Right ventricle myocardium inferior (tissue), 1 donor: Measurements from ENCODE around the gene RNF19B. TPM values are rescaled to one million over a fixed set of nuclear protein-coding genes. Genes with fewer than 3 reads are reported as not detected.
"Not testable (repeated sequence)": the region's sequence is repeated elsewhere in the genome, so short reads cannot be mapped to it uniquely, and the experiment has no call there.

ENCODE experiments used
- ATAC-seq: fragments of 200-7000 bp; cut with Tn5 transposase; one replicate; pipeline ENCODE4 v1.9.1; 2020; ENCODE audit warnings: mild to moderate bottlenecking, moderate library complexity
- DNase-seq: peaks from one replicate; pipeline ENCODE4 v3.0.0; 2021; ENCODE audit errors: missing footprints
- intact Hi-C: fragments of 100-400 bp; cut with DNase I; formaldehyde crosslinking; loops from one replicate; pipeline ENCODE4 v1.11.0; 2022
- total RNA-seq: library from RNA; stranded (reverse); fragmentation: NEBNext Ultra II Directional; extraction: Animal tissue kit (Norgen Biotek cat#: 25700); gene quantifications from one replicate; pipeline ENCODE4 v1.2.1, GENCODE V29; 2021
- donor health status: DM: no; HTN: yes; CAD: no; lungs with severe emphysema.

Gene RNF19B
- total RNA-seq, 1 donor from 2014 or later: 15.5 TPM

DNA sequence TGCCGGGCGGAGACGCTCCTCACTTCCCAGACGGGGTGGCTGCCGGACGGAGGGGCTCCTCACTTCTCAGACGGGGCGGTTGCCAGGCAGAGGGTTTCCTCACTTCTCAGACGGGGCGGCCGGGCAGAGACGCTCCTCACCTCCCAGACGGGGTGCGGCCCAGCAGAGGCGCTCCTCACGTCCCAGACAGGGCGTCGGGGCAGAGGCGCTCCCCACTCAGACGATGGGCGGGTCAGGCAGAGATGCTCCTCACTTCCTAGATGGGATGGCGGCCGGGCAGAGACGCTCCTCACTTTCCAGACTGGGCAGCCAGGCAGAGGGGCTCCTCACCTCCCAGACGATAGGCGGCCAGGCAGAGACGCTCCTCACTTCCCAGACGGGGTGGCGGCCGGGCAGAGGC lies 10.4 kb upstream of the RNF19B start:
- ATAC-seq, intact Hi-C loops, DNase-seq: not testable (repeated sequence)

DNA sequence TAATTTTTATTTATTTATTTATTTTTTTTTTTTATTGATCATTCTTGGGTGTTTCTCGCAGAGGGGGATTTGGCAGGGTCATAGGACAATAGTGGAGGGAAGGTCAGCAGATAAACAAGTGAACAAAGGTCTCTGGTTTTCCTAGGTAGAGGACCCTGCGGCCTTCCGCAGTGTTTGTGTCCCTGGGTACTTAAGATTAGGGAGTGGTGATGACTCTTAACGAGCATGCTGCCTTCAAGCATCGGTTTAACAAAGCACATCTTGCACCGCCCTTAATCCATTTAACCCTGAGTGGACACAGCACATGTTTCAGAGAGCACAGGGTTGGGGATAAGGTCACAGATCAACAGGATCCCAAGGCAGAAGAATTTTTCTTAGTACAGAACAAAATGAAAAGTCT lies 8.8 kb upstream of the RNF19B start:
- DNase-seq, intact Hi-C loops, ATAC-seq: not testable (repeated sequence)

DNA sequence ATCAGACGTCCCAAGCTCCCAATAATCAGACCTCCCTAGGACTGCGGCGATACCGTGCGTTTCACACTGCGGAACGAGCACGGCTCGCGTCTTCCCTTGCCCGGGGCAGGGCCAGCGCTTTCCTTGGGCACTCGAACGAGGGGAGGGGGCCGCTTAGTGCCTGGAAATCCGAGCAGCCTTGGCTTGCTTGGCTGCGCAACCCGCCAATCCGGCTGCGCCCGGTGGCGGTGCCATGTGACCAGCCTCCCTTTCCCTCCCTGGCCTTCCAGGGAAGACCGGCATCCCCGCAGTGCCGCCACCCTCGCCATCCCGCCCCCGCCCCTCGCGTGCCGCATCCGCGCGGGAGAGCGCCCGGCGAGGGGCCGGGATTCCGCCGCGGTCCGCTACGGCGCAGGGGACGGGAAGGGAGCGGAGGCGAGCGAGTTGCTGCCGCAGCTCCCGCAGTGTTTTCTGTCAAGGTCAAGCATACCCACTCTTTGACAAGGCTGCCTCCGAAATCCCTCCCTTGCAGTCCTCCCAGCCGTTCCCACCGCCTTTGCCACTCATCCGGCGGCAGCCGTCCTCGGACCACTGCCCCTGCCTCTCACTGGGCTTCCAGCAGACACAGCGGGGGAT lies 8.3 kb upstream of the RNF19B start:
- ATAC-seq (peak; percentile 80), DNase-seq (peak; percentile 72)
- intact Hi-C loops: no loop called here

DNA sequence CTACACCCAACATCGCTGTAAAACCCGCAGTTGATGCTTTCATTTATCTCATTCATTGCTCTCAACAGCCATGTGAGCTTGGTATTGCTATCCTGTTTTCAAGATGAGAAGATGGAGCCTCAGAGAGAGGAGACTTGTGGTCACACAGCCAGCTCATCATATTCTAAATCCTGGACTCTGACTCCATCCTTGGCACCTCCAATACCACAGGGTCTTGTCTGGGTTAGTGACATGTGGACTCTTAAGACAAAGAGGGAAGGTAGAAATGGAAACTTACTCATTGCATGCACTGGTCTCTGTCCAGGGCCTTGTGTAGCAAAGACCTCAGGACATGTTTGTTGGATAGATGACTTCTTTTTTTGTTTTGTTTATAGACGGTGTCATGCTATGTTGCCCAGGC lies 7.0 kb upstream of the RNF19B start:
- intact Hi-C loops: no loop called here
- ATAC-seq: no peak
- no peak for DNase-seq

DNA sequence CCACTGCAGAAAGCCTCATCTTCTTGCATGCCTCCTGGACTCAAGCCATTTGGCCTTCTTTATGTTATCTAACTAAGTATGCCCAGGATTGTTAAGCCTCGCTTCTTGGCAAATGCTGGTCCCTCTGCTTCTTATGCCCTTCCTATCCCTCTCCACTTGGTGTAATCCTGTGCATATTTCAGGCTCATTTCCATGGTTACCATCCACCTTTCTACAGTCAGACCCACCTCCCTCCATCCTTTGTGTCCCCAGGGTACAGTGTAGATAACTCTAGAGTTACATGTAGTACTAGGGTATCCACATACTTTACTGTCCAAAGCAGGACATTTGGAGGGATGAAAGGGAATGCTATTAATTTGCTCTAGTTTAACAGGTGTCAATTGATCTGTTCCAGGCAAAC lies 6.5 kb upstream of the RNF19B start:
- ATAC-seq: no peak
- DNase-seq: no peak
- intact Hi-C loops: no loop called here

DNA sequence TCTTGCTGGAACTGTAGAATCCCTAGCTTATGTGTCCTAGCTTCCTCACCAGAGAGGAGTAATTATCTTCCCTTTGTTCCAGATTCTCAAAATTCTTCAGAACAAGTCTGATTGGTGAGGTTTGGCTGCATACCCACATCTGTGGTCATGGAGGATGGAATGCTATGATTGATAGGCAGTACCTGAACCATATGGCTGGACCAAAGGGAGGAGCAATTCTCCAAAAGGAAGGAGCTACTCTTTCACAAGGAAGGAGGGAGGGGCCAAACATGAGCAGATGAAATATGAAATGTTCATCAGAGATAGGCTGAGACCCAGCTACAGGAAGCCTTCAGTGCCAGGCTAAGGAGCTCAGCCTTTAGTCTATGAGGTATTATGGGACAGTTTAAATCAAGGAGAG lies 5.0 kb upstream of the RNF19B start:
- ATAC-seq (no peak), DNase-seq (no peak)
- intact Hi-C loops: no loop called here

DNA sequence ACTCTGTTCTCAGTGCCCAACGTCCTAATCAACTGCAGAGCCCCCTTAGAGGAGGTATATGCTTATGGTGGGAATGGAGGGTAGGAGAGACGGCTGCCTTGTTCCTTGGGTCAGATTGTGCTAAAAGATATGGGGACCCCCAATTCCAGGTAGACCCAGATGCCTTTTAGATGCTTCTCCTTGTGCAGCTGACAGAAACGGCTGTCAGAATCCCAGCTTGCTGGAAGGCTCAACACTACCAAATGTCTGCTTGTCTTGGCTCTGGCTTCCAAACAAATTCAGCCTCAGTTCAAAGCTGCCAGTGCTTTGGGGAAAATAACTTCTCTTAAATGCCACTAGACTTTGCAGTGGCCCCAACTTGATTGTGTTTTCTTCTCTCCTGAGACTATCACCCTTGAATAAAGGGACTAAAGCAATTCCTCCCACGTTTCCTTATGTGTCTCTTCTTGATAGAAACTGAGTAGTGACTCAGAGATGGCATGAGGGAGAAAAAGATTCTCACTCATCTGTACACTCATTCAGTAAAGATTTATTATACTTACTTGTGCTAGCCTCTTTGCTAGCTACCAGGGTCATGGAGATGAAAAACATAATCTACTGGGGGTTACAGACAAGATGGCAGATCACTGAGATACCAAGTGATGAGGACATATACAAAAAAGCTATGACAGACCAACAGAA lies 3.4 kb upstream of the RNF19B start:
- DNase-seq (no peak), ATAC-seq (no peak)
- intact Hi-C loops: no loop called here

DNA sequence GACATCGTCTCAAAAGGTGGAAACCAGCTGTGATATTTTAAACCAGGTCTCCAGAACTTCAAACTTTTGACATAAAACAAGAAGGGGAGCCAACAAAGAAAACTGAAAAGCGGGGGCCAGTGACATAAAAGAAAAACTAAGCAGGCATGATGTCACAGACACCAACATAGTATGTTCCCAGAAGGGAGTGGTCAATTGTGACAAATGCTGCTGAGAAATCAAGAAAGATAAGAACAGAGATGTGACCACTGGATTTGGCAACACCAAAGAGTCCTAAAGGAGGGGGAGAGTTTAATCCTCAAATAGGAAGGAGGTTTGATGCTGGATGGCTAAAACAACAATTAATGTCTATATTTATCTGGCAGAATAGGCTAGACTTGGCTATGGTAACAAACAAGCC lies 2.3 kb upstream of the RNF19B start:
- ATAC-seq (no peak), DNase-seq (no peak)
- intact Hi-C loops: no loop called here

DNA sequence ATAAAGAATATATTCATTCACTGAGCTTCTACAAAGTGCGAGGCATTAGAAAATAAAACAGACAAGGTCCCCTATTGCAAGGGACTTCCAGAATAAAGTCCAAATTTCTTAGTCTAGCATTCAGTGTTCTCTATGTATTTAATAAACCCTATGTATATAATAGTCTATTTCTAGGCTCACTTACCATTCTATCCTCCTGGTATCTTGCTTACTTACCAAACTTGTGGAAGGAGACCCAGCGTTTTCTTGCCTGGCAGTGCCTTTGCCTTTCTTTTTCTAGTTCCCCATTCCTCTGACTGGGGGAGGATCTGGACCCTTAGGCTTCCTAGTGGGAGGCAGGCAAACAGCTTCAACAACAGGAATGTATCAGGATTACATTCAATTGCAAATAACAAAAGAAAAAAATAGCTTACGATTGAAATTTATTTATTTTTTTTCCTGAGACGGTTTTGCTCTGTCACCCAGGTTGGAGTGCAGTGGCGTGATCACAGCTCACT lies 690 bp upstream of the RNF19B start:
- DNase-seq: no peak
- no peak for ATAC-seq
- intact Hi-C loops: loop anchor here (2.0 kb wide), 1 partner anchor 46 kb away; no protein-coding TSS in a partner anchor

DNA sequence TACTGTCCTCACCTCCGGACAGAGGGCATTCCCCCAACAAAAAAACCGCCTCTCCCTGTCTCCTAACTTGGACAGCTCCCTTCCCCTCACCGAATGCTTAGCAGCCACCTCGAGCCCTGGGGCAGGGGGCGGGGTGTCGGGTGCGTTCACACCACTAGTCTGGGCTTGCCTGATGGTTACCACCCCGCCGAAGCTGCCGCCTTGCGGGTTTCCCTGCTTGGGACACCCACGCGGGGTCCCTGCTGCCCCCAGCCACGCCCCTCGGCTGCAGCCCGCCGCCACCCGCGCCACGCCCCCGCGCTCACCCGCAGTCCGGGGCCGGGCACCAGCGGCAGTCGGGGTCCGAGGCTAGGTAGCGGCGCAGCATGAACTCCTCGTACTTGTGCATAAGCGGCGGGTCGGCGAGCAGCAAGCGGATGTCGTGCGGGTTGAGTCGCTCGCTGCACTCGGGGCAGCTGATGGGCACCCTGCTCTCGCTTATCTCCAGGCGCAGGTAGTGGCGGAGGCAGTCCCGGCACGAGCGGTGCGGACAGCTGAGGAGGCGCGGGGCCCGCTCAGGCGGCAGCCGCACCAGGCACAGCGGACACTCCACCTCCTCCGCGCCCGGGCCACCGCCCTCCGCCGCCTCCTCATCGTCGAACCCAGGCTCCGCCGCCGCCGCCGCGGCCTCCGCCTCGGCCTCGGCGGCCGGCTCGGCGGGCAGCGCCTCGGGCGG lies 706 bp downstream of the RNF19B start:
- DNase-seq (peak; percentile 83), ATAC-seq (peak; percentile 43)
- intact Hi-C loops: loop anchor here (1.0 to 5.0 kb wide), 3 partner anchors 47 to 91 kb away; partner anchors contain the start of gene AK2

DNA sequence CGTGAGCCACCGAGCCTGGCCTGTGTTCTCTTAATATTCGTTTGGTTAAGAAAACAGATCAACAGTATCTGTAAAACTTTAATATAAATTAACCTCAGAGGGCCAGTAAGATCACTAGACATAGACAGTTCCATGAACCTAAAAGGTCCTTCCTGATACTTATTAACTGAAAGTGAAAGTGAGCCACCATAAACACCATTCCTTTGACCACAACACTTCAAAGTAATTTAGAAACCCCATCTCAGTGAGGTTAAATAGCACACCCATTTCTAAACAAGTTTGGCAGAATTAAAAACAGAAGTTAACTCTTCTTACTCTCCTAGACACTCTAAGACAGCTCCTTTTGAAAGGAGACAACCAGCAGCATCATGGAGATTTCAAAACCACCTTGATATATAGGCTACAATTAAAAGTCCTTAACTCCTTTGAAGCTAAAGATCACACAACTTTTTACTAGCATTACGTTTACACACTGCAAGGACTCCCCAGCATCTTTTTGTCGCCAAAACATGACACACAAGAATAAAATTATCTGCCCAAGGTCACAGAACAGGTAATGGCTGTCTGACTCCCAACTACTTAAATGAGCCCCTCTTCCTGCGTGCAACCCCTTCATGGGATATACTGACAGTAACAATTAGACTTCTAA lies 2.2 kb downstream of the RNF19B start:
- DNase-seq (no peak), ATAC-seq (no peak)
- intact Hi-C loops: loop anchor here (5.0 kb wide), 1 partner anchor 75 kb away; the partner anchor contains the start of gene AK2

DNA sequence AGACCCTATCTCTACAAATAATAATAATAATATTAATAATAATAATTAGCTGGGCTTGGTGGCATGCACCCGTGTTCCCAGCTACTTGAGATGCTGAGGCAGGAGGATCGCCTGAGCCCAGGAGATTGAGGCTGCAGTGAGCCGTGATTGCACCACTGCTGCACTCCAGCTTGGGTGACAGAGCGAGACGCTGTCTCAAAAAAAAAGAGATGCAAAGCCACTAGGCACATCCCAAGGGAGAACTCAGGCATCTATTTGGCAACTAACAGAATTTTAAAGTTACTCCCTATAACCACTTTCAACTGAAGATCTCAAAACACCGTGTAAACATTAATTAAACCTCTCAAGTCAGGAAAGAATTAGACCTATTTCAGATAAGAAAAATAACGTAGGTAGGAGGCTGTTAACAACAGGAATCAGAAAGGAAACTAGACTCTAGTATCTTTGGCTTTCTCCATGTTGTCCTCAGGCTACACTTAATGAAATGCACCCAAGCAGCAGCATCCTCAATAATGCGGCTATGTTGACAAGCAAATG lies 3.7 kb downstream of the RNF19B start:
- DNase-seq (no peak), ATAC-seq (no peak)
- intact Hi-C loops: loop anchor here (5.0 kb wide), 1 partner anchor 76 kb away; the partner anchor contains the start of gene AK2

DNA sequence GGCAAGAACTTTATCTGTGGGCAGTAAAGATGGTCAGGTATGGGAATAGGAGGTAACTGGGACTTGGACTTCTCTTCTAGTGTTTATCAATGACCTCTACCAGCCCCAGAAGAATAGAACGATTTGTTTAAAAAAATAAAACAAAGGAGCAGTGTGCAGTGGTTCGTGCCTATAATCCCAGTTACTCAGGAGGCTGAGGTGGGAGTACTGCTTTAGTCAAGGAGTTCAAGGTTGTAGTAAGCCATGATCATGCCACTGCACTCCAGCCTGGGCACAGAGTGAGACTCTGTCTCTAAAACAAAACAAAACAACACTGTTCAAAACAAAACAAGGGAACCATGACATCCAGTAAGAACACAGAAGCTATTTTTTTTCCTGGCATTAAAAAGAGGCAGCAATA lies 4.3 kb downstream of the RNF19B start:
- intact Hi-C loops: loop anchor here (5.0 kb wide), 1 partner anchor 77 kb away; the partner anchor contains the start of gene AK2
- ATAC-seq (no peak), DNase-seq (no peak)

DNA sequence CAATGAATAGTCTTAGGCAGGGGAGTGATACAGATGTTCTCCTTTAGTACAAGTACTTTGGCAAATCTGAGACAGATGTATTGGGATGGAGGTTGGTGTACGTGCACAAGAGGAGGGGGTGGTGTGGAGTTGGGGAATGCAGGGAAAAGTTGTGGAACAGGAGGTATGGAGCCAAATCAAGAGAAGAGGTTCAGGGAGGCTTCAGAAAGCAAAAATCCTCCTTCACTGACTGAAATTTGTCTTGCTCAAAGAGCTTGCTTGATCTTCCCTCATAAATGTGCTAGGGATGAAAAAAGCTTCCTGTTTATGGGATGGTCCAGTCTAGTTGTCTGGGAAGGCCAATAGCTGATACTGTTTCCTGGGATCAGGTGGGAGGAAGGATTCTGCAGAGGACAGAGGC lies 5.8 kb downstream of the RNF19B start:
- intact Hi-C loops: no loop called here
- DNase-seq (no peak), ATAC-seq (no peak)

DNA sequence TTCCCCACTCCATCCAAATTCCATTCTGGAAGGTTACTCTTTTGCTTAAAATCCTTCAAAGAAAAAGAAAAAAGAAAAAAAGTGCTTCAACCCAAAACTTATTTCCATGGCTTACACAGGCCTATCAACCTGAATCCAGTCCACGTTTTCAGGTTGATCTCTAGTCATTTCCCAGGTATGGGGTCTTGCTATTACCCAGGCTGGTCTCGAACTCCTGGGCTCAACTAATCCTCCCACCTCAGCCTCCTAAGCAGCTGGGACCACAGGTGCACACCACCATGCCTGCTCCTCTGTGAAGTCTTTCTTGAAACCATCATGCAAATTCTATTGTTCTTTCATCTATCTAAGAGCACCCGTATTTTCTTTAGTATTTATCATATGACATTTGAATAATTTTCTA lies 7.6 kb downstream of the RNF19B start:
- intact Hi-C loops: no loop called here
- ATAC-seq: no peak
- DNase-seq: no peak

DNA sequence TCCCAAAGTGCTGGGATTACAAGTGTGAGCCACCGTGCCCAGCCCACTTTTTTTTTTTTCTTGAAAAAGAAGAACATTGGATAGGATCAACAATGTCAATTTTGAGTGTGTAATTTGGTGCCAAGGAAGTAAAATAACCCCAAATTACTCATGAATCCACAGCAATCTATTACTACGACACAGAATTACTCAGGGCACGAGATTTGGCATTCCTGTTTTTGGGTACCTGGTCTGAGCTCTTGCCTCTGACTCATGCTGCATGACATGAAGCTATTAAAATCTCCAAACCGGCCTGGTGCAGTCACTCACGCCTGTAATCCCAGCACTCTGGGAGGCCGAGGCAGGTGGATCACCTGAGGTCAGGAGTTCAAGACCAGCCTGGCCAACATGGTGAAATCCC lies 10.4 kb downstream of the RNF19B start:
- DNase-seq: no peak
- intact Hi-C loops: no loop called here
- ATAC-seq: no peak

DNA sequence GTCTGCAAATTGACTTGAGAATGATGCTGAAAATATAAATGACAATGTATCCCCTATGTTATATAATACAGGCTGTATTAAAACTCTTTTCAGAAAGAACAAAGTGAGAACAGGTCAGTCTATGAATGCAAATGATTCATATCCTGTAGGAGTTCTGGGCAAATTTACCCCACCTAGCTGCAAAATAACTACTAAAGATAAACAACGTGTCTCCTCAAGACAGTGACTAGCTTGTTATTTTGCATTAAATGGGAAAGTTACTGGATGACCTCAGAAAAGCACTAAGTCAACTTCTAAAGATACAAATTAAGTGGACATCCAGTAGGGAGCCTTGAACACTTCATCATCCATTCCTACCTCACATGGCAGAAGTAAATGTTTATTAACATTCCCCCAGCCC lies 11.1 kb downstream of the RNF19B start:
- ATAC-seq (no peak), DNase-seq (no peak)
- intact Hi-C loops: no loop called here

DNA sequence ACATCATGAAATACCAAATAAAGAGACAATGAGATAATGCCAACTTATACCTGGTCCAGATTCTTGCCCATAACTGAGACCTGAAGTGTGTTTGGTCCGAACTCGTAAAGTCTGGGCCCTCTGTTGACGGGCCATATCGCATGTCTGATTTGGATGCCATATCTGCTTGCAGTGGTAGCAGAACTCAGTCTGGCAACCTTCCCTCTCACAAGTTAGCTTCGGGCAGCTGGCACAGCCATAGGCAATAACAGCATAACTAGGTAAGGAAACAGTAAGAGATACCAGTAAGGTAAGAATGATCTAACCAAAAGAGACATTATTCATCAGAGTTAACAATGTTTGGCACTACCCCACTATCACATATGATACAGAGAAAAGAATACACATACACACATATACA lies 15.1 kb downstream of the RNF19B start:
- DNase-seq: no peak
- ATAC-seq: no peak
- intact Hi-C loops: no loop called here

DNA sequence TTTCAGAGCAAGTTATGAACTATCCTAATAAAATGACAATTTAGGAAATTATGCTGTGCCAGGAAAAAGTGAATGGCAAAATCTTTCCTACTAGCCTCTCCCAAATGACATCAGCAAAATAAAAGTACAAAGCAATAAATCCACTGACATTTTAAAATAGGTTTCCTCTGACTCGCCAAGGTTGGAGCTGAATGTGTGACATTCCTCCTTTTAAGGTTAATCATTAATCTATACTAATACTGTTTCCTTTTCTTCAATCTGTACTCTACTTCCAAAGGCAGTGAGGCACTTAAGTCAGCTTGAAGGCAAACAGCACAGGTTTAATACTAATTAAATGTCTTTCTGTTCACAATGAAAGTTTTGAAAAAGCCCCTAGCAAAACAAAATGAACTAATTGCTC lies 15.7 kb downstream of the RNF19B start:
- ATAC-seq: no peak
- no peak for DNase-seq
- intact Hi-C loops: no loop called here
